GM19328 (cell line): ENCODE measurements around the gene PDE11A.
"Not testable (repeated sequence)": the region's sequence is repeated elsewhere in the genome, so short reads cannot be mapped to it uniquely, and the experiment has no call there.

Experiments
- ATAC-seq: cut with Tn5 transposase; IDR thresholded peaks from one replicate; pipeline ENCODE4 v1.9.1; 2021; ENCODE audit warnings: mild to moderate bottlenecking, moderate library complexity; ENCODE audit not compliant: unreplicated experiment

The PDE11A gene

DNA sequence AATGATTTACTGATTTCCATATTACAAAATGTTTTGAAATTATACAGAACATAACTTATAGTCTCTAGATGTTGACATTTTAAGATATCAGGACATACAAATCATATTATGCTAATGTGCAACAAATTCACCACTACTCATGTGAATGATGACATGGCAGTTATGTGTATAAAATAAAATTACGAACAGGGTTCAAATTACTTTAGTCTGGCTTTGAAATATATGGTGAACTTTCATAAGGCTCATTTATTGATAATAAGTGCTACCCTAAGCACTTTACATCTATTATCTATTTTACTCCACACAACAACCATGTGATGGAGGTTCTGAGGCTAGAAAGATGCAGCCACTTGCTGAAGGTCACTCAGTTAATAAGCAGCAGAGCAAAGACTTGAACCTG, 62.8 kb downstream of the PDE11A start:
- no peak for ATAC-seq

DNA sequence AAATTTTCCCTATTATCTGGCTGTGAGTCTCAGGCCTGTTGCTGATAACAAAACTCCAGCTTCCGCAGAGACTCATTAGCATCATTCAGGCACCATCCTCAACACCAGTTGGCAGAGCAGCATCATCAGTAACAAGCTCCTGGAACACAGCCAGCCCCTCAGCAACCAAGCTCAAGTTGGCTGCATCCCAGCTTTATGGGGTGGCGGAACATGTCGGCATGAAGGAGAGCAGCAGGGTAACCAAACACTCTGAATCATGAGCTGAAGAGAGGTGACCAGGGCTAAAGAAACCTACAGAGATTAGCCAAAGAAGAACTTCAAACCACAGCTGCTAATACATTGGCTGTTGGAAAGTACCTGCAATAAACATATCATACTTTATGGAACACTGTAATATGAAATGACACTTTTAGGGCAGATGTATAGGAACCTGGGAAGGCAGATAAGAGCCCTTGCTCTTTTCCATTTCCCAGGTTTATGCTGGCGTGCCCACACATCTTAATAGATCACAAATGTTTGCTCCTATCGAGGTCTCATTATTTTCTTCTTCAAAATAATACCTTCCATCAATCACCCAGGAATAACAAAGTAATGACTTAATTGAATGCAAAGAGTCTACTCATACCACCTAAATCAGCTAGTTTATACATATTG, 63.8 kb downstream of the PDE11A start:
- ATAC-seq = no peak

DNA sequence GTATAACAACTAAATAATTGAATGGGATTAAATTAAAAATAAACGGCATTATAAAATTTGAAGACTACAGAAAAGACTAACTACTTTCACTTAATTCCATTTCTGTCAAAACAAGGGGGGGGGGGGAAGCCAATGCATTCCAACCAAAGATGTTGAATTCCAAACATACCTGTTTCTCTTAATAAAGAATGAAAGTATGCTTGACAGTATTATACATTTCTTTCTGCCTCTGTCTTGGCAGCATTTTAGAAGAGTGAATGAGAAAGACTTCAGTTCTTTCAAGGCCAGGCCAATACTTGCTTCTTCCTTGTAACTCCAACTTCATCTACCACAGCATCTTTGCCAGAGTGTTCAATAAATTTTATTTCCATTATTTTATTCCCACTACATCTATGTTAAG, 65.9 kb downstream of the PDE11A start:
- ATAC-seq = no peak

- ATAC-seq = no peak
These were observed 66.8 kb downstream of the PDE11A start for GRCh38 chr2:178005756-178006155.

DNA sequence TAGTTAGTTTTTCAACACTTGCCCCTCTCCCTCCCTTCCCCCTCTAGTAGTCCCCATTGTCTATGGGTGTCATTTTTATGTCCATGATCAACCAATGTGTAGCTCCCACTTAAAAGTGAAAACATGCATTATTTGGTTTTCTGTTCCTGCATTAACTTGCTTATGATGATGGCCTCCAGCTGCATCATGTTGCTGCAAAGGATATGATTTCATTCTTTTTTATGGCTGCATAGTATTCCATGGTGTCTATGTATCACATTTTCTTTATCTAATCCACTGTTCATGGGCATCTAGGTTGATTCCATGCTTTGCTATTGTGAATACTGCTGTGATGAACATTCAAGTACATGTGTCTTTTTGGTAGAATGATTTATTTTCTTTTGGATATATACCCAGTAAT, 70.5 kb downstream of the PDE11A start:
- no peak for ATAC-seq

DNA sequence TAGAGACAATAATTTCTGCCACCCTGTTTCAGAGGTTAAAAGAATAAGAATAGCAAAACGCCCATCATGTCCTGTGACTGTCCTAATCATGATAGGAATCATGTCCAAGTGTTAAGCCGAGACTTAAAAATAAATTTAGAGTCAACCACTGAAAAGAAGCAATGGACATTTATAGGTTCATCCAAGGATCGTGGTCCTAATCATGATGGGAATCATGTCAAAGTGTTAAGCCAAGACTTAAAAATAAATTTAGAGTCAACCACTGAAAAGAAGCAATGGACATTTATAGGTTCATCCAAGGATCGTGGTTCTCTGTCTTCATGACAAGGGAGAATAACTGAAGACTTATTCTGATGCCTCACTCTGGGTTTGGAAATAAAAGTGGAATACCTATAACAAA, 73.6 kb downstream of the PDE11A start:
- no peak for ATAC-seq

DNA sequence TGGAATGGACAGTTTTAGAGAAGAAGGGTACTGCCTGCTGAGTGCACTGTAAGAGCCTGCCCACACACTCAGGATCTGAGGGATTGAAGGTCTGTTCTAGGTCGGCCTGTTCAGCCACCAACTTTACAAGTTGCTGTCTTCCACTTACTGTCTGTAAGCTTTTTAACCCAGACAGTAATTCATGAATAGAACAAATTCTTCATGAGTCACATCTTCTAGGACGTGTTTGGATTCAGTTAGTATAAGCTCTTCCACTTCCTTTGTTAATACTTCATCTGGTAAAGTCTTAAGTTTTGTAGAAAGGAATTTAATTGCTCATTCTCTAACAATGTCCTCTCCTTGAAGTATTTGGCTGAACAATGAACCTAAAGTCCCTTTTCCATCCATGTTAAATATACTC, 74.6 kb downstream of the PDE11A start:
- ATAC-seq = no peak

GRCh38 chr2:177992992-177993391, 79.6 kb downstream of the PDE11A start:
- no peak for ATAC-seq

DNA sequence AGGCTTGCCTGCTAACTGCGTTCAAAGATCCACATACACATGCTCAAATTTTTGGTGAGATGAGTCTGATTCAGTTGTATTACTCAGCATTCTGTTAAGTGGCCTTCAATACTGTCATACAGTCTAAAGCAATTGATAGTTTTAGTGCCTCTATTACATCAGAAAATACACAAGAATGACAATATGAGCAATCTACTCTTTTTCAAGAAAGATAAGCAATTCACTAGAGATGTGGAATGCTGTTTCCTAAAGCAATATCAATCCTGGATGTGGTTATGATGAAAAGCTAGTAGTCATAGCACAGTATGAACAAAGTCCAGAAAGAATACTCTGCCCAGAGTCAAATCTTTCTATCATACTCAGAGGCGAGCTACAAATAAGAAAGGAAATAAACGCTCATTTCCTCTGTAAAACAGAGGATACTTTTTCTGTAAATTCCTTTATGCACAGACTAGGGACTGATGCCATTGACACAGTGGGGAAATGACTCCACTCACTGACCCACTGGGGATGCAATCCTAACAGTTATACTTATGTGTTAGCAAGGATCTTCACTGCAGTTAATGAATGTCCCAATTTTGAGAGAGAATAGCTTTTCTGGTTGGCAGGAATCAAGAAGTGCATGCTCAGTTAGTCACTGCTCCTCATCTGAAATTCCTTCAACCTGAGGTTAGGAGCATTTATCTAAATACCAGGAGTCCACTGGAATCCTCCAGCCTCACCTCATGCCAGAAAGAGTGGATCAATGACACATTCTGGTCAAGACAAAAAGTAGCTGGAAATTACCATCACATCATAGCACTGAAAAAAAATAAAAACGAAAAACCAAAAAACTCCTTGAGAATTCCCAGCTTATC, 83.3 kb downstream of the PDE11A start:
- ATAC-seq = no peak

GRCh38 chr2:177984749-177985148, 87.8 kb downstream of the PDE11A start:
- no peak for ATAC-seq

DNA sequence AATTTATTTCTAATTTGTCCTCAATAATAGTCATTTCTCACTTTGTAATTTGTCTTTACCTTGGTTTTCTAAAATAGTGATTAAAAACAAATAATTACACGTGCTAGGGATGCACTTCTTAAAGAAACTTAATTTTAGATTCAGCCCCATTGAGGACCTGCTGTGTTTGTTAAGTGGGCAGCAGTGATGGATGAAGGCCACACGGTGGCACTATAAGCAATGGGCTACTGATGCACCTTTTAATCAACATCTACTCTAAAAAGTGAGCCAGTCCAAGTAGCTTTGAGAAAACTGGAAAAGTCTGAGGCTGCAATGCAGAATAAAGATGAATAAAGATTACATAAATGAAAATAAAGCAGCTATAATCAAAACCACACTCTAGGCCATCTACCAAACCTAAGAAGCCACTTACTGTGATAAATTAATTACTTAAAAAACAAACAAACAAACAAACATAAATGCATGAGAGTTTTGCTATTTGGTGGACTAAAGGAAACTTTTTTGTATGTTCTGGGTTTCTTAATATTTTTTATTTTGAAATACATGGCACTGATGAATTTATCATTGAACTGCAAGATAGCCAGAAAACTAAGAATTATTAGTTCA, 89.3 kb downstream of the PDE11A start:
- ATAC-seq = peak; percentile 87

DNA sequence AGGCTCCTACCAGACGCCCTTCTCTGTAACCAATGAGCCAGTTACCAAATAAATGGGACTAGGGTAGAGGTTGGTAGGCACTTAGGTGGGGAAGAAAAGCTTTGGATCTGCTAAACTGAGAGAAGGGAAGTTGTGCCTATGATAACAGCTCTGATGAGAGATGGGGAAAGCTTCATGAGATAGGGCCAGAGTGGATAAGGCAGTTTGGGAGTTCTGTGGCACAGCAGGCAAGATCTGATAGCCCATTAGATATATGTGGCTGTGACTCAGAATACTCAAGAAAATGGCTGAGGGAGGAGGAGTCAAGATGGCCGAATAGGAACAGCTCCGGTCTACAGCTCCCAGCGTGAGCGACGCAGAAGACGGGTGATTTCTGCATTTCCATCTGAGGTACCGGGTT, 99.8 kb downstream of the PDE11A start:
- no peak for ATAC-seq

DNA sequence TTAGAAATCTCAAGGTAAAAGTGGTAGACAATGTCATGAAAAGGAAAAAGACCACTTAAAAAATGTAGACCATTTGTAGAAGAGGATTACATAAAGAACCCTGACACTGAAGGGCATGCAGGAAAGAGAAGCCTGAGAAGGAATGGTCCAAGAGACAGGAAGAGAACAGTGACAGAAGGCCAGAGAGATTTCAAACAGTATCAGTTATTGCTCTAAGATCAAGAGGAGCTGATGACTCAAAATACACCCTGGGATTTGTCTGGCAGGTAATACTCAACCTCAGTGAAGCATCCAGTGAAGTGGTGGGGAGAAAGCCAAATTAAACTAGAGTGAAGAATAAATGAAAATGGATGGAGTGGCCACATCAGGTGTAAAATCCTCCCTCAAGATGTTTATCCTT, 100.5 kb downstream of the PDE11A start:
- ATAC-seq = no peak

GRCh38 chr2:177970670-177971454, 101.7 kb downstream of the PDE11A start:
- no peak for ATAC-seq

DNA sequence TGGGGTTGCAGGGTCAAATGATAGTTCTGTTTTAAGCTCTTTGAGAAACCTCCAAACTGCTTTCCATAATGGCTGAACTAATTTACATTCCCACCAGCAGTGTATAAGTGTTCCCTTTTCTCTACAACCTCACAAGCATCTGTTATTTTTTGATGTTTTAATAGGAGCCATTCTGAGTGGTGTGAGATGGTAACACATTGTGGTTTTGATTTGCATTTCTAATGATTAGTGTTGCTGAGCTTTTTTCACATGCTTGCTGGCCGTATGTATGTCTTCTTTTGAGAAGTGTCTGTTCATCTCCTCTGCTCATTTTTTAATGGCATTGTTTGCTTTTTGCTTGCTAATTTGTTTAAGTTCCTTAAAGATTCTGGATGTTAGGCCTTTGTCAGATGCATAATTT, 107.7 kb downstream of the PDE11A start:
- no peak for ATAC-seq

GRCh38 chr2:177952151-177952550, 120.4 kb downstream of the PDE11A start:
- no peak for ATAC-seq

- ATAC-seq = not testable (repeated sequence)
These were observed 125.0 kb downstream of the PDE11A start for GRCh38 chr2:177947598-177947997.

GRCh38 chr2:177944530-177944929, 128.0 kb downstream of the PDE11A start:
- not testable (repeated sequence) for ATAC-seq

DNA sequence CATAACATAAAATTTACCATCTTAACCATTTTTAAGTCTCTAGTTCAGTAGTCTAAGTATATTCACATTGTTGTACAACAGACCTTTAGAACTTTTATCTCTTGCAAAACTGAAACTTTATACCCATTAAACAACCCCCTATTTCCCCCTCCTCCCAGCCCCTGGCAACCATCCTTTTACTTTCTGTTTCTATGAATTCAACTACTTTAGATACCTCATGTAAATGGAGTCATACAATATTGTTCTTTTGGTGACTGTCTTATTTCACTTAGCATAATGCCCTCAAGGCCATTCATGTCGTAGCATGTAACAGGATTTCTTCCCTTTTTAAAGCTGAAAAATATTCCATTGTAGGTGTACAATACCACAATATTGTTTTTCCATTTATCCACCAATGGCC, 129.8 kb downstream of the PDE11A start:
- no peak for ATAC-seq

DNA sequence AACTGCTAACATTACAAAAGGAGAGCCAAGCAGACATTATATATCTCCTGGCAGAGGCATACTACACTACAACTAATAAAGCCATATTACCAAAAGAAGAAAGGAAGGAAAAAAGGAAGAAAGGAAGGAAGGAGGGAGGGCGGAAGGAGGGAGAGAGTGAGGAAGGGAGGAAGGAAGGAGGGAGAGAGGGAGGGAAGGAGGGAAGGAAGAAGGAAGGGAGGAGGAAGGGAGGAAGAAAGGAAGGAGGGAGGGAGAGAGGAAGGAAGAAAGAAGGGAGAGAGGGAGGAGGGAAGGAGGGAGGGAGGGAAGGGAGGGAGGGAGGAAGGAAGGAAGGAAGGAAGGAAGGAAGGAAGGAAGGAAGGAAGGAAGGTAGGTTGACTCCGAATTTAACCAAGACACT, 133.4 kb downstream of the PDE11A start:
- no peak for ATAC-seq

DNA sequence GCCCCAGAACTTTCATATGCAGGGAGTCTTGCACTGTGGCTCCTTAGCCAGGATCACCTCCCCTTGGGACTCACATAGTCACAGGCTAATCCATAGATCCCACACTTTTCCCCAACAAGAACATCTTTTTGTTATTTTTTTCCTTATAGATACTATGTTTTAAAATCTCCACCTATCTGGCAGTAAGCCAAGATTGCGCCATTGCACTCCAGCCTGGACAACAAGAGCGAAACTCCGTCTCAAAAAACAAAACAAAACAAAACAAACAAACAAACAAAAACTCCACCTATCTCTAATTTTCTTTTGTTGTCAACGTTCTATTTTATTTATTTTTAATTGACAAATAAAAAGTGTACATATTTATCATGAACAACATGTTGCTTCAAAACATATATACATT, 141.7 kb downstream of the PDE11A start:
- ATAC-seq = no peak
